ACHN (cell line): ENCODE results near the gene FBLN7.

Experiments used
- DNase-seq: peaks from one replicate; pipeline ENCODE4 v3.0.0-alpha.2; 2015
- in situ Hi-C: cut with HindIII; loops from 2 replicates; pipeline ENCODE4 v1.10.0; 2017; ENCODE audit warnings: low sequenced_read_pairs, low pct_ligation_motif_present, low pct_unique_long_range_greater_than_20kb

Gene FBLN7

DNA sequence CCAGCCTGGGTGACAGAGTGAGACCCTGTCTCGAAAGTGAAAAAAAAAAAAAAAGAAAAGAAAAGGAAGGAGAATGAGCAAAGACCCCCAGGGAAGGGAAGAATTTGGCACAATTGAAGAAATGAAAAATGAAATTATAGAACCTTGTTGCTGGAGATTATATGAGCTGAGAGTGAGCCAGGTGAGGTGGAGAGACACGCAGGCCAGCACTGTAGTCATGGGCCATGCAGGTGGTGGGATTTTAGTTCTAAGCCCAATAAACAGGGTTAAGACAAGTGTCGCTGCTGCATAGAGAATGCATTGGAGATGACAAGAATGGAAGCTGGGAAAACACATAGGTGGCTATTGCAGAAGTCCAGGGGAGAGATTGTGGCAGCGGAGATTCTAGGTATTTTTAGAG lies 32.3 kb downstream of the FBLN7 start:
- DNase-seq = no peak
- in situ Hi-C loops = no loop called here

DNA sequence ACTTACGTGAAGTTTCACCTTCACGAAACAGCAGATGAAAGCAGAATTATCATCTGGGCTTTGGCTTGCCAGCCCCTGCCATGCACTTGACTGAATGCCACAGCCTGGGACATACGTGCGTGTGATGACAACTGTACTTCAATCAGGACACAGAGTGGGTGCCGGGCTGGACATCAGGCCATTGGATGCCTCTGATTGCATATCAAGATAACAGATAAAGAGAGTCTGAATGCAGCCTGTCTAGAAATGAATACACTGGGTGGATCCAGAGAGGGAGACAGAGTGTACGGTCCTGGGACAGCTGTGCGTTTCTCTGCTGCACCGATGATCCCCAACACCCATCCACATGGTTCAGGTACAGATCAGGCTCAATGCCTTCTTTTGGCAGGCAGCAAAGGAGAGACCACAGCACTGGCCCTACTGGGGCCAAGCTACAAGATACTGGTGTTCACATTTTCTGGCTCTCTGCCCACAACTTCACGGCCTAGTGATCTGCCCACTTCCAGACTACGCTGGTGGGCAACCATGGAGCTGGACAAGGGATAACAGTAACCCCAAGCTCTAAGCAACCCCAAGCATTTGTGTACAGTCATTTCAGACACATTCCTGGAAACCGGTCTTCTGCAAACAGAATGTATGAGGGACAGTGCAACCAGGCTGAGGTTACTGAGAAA lies 35.6 kb downstream of the FBLN7 start:
- in situ Hi-C loops = no loop called here
- DNase-seq = peak; percentile 89

DNA sequence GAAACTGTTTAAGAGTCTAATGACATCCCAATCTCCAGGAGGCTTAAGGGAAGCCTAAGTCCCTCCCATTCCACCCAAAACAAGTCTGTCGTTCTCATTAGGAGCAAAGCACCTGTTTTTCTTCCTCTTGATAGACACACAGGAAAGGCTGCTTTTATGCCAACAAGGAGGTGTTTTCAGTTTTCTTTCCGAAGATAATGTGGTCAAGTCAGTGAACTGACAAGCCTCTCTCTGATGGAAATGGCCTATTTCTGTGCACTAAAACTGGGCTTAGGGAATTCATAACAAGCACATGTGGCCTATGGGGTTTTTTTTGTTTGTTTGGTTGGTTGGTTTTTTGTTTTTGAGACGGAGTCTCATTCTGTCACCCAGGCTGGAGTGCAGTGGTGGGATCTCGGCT lies 36.2 kb downstream of the FBLN7 start:
- in situ Hi-C loops = no loop called here
- no peak for DNase-seq

DNA sequence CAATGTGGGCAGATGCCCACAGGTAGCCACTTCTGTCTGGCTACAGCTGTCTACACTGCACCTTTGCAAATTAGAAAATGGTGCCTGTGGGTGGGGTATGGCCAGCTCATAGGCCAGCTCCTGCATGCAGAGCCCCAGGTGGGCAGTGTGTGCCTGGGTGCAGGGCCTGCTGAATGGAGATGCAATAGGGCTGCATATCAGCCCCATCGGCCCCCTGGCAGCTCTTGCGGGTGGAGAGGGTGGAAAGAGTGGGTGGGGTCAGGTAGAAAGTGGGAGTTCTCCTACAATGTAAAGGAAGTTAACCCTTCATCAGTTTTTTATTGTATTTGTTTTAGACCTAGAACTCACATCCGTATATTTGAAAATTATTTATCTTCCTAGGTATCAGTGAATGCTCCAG lies 37.1 kb downstream of the FBLN7 start:
- no peak for DNase-seq
- in situ Hi-C loops = no loop called here

DNA sequence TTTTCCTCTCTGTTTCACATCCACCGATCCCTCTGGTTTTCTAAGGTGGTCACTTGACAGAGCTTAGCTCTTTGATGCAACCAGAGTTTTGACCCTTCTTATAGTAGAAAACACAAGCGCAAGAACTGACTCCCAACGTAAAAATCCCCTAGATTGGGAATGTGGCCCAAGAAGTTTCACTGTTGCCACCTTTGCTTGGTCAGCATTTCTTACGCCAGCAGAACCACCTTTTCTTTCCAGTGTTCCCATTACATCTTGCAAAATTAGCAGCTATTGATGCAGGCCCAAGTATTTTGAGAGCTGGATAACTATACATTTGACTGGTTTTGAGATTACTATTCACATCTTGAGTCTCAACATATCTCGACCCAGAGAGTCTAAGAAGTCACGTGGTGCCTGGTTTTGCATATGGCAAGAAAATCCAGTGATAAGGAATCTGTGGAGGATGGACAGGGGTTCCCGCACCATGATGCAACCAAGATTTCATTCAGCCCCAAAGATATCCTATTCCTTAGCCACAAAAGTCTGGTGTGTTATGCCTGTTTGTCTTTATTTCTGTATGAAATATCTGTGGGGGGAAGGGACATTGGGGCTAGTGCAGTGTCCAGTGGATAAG lies 37.9 kb downstream of the FBLN7 start:
- in situ Hi-C loops = no loop called here

DNA sequence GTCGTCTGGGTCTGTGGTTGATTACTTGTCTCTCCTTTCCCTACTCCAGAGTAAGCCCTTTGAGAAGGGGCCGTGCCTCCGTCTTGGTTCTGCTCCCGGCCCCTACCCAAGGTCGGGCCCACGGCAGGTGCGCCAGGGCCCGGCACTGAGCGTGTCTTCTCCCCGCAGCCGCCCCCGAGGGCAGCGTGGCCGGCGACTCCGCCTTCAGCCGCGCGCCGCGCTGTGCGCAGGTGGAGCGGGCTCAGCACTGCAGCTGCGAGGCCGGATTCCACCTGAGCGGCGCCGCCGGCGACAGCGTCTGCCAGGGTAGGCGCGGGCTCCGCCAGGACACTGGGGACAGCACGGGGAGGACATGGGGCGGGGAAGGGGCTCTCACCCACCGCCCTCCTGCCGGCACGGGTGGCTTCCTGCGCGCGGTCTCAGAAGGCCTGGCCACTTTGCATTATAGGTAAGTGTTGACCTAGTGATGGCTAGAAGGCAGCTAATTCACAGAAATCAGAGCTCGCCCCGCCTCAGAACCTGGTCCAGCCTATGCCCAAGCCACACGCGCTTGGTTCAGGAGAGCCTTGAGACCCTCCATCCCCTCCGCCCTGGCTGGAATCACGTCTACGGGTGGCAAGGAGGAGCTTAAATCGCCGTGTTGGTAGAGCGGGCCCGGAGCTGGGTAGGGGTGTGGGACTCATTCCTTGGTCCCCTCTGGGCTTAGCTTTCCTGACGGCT lies 43.5 kb downstream of the FBLN7 start:
- no peak for DNase-seq
- in situ Hi-C loops = no loop called here

More for the DNA sequence above, 37.9 kb downstream of the FBLN7 start:
- DNase-seq = no peak

DNA sequence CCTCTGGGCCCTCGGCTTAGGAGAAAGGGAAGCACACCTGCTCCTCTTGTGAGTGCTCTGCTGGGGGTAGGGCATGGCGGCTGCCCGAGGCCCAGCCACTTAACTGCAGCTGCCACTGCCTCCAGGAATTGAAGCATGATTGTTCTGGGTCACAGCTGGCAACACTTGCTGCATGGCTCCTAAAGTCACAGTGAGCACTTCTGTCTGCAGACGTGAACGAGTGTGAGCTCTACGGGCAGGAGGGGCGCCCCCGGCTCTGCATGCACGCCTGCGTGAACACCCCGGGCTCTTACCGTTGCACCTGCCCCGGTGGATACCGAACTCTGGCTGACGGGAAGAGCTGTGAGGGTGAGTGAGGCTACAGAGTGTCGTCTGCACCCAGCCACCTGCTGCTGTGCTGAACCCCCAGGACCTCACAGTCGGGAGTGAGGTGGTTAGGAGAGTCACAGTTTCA lies 44.4 kb downstream of the FBLN7 start:
- in situ Hi-C loops = no loop called here
- DNase-seq = no peak

DNA sequence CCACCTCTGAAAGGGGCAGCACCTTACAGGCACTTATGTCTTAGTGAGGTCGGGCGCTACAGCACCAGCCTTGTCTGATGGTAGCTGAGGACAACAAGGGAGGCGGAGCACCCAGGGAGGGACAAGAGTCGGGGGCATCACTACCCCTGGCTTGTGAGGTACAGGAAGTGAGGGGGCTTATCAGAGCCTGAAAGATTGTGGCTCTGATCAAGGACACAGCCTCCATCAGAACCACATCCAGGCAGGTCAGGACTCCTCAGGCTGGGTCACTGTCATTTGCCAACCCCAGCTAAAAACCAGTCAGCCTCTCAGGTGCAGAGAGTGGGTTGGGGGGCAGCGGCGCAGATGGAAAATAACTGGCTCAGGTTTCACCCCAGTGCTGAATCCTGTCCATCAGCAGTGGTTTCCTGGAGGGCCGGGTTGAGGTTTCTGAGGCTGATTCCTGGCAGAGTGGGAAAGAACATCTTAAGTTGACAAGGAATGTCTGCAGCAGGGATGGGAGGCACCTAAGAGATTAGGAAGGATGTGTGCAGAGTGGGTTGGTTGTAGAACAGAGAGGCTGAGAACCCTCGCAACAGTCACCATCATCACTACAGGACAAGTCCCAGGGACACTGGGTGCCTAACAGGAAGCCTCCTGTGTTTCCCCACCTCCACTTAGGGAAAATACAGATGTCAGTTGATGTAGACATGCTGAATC lies 45.3 kb downstream of the FBLN7 start:
- no peak for DNase-seq
- in situ Hi-C loops = no loop called here

DNA sequence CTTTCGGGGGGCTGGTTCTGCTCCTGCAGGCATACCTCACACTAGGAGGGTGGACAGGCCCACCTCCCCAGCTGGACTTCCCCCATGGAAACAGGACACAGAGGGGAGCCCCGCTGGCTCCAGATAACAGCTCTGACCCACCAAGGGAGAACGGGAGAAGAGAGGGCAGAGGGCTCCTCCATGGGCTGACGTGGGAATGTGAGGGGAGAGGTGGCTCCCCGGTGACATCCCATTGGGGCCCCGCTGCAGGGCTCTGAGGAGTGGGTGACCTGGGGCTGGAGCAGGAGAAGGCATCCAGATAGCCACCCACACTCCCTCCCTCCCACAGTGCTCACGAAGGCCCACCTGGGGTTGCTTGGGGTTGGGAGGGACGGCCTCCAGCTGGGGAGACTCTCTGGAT lies 45.9 kb downstream of the FBLN7 start:
- in situ Hi-C loops = no loop called here
- no peak for DNase-seq

DNA sequence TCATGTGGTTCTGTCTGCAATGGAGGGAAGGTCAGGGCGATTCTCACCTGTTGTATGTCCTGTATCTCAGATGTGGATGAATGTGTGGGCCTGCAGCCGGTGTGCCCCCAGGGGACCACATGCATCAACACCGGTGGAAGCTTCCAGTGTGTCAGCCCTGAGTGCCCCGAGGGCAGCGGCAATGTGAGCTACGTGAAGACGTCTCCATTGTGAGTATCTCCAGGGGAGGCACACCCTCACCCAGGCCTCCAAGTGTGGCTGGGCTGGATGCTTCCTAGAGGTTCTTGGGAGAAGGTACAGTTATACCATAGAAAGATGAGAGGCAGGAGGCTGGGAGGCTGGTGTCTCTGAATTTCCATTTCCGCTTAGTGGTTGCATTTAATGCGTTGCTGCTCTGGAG lies 46.9 kb downstream of the FBLN7 start:
- in situ Hi-C loops = no loop called here
- no peak for DNase-seq

DNA sequence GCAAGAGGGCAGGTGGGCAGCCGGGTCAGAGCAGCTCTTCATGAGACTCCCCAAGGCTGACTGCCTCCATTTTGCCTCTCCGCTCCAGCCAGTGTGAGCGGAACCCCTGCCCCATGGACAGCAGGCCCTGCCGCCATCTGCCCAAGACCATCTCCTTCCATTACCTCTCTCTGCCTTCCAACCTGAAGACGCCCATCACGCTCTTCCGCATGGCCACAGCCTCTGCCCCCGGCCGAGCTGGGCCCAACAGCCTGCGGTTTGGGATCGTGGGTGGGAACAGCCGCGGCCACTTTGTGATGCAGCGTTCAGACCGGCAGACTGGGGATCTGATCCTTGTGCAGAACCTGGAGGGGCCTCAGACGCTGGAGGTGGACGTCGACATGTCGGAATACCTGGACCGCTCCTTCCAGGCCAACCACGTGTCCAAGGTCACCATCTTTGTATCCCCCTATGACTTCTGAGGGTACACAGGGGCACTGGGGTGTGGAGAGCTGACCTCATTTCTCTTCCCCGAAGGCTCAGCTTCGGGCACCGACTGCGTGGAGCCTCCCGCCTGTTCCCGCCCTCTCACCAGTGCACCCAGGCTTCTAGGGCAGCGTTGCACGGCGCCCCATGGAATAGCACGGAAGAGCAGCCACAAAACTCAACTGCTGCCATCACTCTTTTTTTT lies 49.0 kb downstream of the FBLN7 start:
- no peak for DNase-seq
- in situ Hi-C loops = no loop called here

DNA sequence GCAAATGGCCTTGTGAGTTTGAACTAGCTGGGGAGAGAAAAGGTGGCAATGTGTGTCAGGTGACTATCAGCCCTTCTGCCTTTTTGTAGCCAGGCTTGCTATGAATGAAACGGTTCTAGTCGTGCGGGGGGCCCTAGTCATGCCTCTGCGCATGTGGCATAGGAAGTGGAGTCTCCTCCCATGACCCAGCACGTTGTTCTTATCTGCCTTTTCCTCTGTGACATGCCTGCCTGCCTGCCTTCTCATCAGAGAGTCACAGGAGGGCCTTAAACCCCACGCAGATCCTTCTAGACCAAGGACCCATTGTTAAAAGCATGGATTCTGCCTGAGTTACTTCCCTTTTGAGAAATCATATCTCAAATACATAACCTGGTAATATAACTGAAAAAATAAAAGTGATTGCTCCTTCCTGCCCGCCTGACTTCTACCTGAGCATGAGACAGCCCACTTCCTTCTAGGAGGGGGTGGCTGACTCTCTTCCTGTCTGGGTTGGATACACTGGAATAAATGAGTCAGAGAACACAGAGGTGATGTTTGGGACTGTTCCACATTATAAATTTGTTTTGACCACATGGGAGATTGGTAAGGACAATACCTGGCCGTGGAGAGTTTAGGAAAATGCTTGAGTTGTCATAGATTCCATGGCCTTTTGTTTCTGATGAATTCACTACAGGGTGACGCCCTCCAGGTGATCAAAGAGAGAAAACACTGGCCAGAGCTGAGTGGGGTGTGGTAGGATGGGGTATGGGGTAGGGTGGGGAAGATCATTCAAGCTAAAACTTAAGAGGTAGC lies 49.8 kb downstream of the FBLN7 start:
- in situ Hi-C loops = no loop called here
- DNase-seq = no peak

DNA sequence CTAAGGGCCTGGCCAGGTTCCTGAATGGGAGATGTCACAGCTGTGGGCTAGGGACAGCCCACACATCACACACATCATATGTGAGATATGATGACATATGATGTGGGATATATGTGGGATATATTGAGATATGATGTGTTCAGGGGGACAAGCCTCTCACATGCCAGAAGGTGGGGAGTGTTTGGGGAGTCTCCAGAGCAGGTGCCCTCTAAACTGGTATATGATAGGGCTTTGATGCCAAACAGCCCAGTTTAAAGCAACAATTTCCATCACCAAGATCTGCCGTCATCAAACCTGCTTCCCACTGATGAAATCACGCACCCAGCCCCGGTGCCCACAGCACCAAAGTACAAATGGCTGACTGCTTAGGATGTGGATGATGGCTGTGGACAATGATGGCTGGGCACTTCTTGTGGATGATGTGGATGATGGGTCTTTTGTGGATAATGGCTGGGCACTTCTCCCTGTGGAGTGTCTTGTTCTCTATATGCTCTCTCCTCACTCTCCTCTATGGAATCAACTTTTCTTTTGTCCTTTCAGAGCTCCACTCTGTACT lies 50.9 kb downstream of the FBLN7 start:
- in situ Hi-C loops = no loop called here

DNA sequence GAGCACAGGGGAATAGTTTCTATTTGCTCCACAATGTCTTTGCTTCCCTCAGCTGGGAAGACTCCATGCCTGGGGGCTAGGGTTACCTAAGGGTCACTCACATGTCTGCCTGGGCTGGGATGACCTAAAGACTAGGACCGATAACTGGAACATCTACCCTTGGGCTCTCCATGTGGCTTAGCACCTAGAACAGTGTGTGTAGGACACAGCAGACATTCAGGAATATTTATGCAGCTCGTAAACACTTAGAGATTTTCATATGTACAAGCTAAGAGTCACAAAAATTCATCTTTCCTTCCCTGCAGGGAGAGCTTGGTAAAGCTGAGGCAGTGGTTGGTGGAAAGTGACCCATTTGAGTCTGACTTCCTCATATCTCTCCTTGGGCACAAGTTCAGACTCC lies 55.8 kb downstream of the FBLN7 start:
- DNase-seq = no peak
- in situ Hi-C loops = no loop called here

More for the DNA sequence above, 50.9 kb downstream of the FBLN7 start:
- no peak for DNase-seq

DNA sequence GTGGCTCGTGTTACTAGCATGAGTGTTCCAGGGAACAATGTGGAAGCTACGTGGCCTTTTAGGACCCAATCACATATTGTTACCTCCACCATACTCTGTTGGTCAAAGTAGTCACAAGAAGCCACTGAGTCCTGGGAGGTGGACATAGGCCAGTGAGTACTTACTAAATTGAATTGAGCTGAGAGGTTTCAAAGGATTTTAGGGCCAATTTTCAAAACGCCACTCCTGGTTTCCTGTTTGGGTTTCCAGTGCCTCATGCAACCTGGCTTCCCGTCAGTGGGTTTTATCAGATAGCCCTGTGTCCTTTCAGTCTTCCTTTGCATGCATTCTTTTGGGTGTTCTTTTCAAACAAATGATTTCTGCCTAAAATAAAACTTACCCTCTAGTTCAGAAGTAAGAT lies 56.3 kb downstream of the FBLN7 start:
- in situ Hi-C loops = no loop called here
- DNase-seq = no peak

DNA sequence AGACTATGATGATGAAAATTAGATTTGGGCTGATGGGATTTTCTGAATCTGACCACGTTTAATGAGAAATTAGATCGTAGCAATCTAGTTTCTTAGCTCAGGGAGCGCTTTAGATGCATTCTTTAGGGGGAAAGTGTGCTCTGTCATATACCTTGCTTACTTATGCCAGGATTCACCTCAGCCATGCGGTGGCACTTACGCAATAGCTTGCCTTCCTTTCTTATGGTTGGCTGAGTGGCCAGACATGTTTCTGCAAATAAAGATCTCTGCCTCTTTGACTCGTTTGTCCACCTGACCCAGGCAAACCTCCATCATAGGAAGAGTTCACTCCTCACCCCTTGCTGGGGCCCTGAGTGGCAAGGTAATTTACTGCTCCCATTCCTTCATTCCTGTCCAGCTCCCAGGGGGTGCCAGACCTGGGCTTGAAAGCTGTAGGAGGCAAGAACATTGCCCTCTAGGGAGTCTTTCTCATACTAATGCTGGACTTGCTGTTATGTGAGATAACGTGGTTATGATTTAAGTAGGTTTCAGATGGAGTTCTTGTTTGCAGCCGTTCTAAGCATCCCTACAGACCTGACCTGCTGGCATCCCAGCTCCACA lies 57.1 kb downstream of the FBLN7 start:
- DNase-seq = no peak
- in situ Hi-C loops = no loop called here

DNA sequence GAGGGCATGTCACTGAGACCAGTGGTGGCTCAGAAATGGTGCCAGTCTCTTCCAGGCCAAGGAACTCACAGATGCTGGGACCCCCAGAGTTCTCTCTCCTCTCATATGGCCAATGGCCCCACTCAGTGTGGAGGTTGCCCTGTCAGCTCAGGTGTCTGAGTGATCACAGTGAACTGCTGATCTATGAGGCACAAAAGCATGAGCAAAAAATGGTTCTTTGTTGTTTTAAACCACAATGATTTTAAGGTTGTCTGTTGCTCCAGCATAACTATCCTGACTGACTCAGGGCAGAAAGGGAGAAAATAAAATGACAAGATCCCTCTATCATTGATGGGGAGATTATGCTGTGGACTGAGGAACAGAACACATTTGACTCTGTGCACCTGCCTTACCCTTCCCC lies 57.8 kb downstream of the FBLN7 start:
- in situ Hi-C loops = no loop called here
- DNase-seq = no peak
